Spleen (tissue), 7 donors: Measurements from ENCODE around the gene SAFB.

Experiments used
- POLR2A ChIP-seq, 3 donors: fragments of 450-650 bp; IDR thresholded peaks; one replicate each; pipeline ENCODE4 v1.5.1; 2017; ENCODE audit warnings: antibody characterized with exemption in 3 of 3, mild to moderate bottlenecking in 1 of 3
- TF ChIP-seq, protein P1 (sequence below), 11 experiments: fragments of 200-600 bp in 7 of 11; fragments of 450-650 bp in 4 of 11; sonication (generic) in 4 of 11; IDR thresholded peaks in 8 of 11; conservative IDR thresholded peaks in 3 of 11; 1 replicate in 7 of 11; 2 replicates in 4 of 11; pipeline versions ENCODE4 v1.4.0 to v1.8.0; 2016 to 2021; ENCODE audit warnings: antibody characterized with exemption in 11 of 11, inconsistent platforms in 4 of 11, mild to moderate bottlenecking in 1 of 11
- donor health status: DM: no; HTN: no; CAD: no; lungs with moderate emphysema.
- donor health status: DM: no; HTN: no; CAD: no.
- donor health status: DM: no; HTN: no; CAD: no.

DNA sequence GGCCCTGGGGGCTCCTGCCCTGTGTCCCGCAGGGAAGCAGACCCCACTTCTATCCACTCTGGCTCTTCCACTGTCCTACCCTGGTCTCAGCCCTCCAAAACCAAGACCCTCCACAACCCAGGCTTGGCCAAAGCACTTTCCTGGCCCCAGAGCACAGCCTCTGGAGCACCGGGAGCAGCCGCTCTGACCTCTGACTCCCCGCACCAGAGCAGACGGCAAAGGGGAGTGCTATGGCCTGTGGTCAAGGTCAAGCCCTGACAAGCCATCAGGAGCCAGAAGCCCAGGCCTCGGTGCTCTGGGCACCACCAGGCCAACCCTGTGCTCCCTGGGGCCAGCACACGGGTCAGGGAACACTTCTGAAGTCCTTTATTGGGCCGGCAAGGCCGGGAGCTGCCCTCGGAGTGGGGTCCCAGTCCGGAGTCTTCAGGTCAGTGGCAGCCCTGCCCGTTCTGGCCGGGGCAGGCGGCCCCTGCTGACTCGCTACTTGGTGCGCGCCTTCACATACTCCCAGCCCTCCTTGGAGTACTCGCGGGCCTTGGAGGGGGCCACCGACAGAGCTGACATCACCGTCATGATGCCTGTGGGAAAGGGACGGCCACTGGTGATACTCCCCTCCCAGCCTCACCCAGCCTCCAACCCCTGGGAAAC lies 55.3 kb downstream of the SAFB start:
- TF ChIP-seq, protein P1, sequence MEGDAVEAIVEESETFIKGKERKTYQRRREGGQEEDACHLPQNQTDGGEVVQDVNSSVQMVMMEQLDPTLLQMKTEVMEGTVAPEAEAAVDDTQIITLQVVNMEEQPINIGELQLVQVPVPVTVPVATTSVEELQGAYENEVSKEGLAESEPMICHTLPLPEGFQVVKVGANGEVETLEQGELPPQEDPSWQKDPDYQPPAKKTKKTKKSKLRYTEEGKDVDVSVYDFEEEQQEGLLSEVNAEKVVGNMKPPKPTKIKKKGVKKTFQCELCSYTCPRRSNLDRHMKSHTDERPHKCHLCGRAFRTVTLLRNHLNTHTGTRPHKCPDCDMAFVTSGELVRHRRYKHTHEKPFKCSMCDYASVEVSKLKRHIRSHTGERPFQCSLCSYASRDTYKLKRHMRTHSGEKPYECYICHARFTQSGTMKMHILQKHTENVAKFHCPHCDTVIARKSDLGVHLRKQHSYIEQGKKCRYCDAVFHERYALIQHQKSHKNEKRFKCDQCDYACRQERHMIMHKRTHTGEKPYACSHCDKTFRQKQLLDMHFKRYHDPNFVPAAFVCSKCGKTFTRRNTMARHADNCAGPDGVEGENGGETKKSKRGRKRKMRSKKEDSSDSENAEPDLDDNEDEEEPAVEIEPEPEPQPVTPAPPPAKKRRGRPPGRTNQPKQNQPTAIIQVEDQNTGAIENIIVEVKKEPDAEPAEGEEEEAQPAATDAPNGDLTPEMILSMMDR (IDR thresholded peaks at IDR 0.05 in 8 of 11, conservative IDR thresholded peaks at IDR 0.05 in 3 of 11) = no peak
- TF ChIP-seq POLR2A (IDR thresholded peaks at IDR 0.05) = no peak
